Cortex of kidney (tissue), 1 donor: ENCODE results near the gene SRP54.
"Not testable (repeated sequence)": the region's sequence is repeated elsewhere in the genome, so short reads cannot be mapped to it uniquely, and the experiment has no call there.

Source experiments
- DNase-seq: peaks from one replicate; lab custom pipeline; 2025; lab: John Stamatoyannopoulos, UW

The SRP54 gene

GRCh38 chr14:34983786-34984185 is 994 bp downstream of the SRP54 start:
- DNase-seq = no peak

GRCh38 chr14:34985740-34986139 is 2.9 kb downstream of the SRP54 start:
- DNase-seq = no peak

DNA sequence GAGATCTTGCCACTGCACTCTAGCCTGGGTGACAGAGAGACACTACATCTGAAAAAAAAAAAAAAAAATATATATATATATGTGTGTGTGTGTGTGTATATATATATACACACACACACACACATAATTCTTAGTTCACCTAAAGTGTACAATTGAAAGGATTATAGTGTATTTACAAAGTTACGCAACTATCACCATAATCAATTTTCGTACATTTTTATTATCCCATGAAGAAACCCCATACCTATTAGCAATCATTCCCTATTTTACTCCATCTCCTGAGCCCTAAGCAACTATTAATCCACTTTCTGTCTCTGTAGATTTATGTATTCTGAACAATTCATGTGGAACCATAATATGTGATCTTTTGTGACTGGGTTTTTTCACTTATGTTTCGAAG is 4.4 kb downstream of the SRP54 start:
- DNase-seq = no peak

- no peak for DNase-seq
Observed at GRCh38 chr14:34989762-34990161, 7.0 kb downstream of the SRP54 start.

- no peak for DNase-seq
Observed at GRCh38 chr14:34993426-34993825, 10.6 kb downstream of the SRP54 start.

DNA sequence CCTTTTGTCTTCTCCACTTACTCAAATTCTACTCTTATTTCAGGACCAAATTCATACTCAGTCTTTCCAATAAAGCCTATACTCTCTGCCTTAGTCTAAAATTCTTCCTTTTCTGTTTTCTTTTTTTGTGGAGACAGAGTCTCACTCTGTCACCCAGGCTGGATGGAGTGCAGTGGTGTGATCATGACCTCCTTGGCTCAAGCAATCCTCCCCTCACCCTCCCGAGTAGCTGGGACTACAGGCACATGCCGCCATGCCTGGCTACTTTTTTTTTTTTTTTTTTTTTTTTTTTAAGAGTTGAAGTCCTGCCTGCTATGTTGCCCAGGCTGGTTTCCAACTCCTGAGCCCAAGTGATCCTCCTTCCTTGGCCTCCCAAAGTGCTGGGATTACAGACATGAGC is 11.9 kb downstream of the SRP54 start:
- no peak for DNase-seq

GRCh38 chr14:34997762-34998161 is 15.0 kb downstream of the SRP54 start:
- no peak for DNase-seq

DNA sequence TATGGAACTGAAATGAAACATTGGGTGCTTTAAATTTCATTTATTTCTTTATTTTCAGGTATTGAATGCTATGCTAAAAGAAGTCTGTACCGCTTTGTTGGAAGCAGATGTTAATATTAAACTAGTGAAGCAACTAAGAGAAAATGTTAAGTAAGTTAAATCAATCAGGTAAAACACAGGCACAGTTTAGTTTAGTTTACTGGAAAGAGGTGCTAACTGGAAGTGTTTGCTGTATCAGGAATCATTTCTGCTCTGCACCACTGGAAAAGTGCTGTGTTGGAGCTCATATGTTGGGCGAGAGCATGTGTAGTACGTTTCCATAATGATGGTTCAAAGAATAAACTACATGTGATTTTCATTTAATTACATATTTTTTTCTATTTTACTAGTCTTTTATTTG is 16.7 kb downstream of the SRP54 start:
- no peak for DNase-seq

- DNase-seq = no peak
Observed at GRCh38 chr14:35001621-35002020, 18.8 kb downstream of the SRP54 start.

GRCh38 chr14:35004839-35005238 is 22.0 kb downstream of the SRP54 start:
- no peak for DNase-seq

- no peak for DNase-seq
Observed at GRCh38 chr14:35016568-35016967, 33.8 kb downstream of the SRP54 start.

GRCh38 chr14:35020713-35021112 is 37.9 kb downstream of the SRP54 start:
- DNase-seq = no peak

DNA sequence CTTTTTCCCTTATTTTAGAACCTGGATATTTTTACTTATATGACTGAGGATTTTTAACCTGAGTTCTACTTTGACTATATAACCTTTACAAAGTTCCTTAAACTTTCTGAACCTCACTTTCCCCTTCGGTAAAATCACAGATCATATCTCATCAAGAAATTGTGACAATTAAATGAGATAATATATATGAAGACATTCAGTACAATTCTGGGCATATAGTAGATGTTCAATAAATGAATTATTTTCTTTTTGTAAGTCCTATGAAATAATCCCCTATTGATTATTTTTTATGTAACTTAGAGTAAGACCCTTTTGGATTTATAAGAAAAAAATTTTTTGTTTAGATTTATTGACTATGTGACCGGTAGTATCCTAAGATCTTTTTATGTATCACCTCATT is 45.6 kb downstream of the SRP54 start:
- no peak for DNase-seq

DNA sequence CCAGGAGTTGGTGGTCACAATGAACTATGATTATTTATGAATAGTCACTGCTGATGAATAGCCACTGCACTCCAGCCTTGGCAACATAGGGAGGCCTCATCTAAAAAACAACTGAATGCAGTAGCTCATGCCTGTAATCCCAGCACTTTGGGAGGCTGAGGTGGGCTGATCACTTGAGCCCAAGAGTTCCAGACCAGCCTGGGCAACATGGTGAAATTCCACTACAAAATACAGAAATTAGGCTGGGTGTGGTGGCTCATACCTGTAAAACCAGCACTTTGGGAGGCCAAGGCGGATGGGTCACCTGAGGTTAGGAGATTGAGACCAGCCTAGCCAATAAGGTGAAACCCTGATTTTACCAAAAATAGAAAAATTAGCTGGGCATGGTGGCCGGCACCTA is 49.8 kb downstream of the SRP54 start:
- no peak for DNase-seq

DNA sequence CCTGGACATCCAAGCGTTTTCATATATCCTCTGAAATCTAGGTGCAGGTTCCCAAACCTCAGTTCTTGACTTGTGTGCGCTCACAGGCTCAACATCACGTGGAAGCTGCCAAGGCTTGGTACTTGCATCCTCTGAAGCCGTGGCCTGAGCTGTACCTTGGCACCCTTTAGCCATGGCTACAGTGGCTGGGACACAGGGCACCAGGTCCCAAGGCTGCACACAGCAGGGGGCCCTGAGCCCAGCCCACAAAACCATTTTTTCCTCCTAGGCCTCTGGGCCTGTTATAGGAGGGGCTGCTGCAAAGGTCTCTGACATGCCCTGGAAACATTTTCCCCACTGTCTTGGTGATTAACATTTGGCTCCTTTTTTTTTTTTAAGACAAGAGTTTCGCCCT is 51.6 kb downstream of the SRP54 start:
- no peak for DNase-seq

GRCh38 chr14:35034944-35035554 is 52.3 kb downstream of the SRP54 start:
- DNase-seq = not testable (repeated sequence)

- not testable (repeated sequence) for DNase-seq
Observed at GRCh38 chr14:35038312-35038711, 55.5 kb downstream of the SRP54 start.

DNA sequence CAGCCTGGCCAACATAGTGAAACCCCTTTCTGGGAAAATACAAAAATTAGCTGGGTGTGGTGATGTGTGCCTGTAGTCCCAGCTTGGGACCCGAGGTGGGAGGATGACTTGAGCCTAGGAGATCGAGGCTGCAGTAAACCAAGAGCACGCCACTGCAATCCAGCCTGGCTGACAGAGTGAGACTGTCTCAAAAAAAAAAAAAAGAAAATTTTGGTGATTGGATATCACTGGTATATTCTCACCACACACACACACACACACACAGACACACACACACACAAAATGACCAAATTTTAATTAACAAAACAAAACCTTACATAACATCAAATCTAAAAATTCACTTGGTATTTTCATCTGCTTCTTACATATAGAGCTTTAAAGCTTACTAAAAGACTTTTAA is 59.8 kb downstream of the SRP54 start:
- no peak for DNase-seq

- no peak for DNase-seq
Observed at GRCh38 chr14:35043046-35043445, 60.3 kb downstream of the SRP54 start.

DNA sequence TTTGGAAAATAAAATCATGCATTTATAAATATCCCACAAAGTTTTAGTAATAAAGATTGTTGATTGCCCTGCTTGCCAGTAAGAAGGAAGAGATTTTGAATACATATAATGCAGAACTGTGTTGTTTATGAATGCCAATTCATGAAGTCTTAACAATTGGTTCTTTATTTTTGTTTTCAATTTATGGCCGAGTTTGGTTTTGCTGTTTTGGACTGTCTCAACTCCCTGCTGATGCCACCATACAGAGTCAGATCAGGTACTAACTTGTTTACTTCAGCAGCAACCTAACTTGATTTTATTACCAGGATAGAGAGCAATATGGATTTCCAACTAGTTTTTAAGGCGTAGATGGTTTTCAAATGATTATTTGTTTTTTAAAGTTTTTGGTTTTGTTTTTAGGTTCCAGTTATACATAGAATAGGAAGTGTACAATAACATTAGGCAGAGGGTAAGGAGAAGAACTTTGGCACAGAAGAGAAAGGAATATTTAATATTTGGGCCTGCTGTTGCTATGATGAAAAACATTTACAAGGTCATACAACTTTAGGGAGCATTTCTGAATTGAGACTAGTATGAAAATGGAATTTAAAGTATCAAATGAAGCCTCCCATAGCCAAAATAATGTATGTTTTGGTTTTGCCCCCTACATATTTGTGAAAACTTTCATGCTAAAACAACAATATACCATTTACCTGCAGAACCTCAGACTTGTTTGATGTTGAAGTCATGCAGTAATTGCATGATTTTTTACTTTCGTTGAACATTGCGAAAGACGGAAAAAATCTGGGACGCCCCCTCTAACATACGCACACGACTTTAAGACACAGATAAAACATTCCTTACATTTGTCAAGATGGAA is 62.4 kb downstream of the SRP54 start:
- no peak for DNase-seq

DNA sequence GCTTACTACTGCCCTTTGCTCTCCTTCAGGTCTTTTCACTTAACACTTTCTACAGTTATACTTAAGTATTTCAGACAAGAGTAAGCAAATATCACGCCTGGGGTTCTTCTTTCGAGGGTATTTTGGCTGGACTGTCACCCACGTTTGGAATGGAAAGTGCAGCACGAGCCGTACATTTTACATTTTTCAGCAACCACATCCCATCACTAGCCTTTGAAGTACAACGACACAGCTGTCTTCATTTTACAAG is 62.9 kb downstream of the SRP54 start:
- no peak for DNase-seq

DNA sequence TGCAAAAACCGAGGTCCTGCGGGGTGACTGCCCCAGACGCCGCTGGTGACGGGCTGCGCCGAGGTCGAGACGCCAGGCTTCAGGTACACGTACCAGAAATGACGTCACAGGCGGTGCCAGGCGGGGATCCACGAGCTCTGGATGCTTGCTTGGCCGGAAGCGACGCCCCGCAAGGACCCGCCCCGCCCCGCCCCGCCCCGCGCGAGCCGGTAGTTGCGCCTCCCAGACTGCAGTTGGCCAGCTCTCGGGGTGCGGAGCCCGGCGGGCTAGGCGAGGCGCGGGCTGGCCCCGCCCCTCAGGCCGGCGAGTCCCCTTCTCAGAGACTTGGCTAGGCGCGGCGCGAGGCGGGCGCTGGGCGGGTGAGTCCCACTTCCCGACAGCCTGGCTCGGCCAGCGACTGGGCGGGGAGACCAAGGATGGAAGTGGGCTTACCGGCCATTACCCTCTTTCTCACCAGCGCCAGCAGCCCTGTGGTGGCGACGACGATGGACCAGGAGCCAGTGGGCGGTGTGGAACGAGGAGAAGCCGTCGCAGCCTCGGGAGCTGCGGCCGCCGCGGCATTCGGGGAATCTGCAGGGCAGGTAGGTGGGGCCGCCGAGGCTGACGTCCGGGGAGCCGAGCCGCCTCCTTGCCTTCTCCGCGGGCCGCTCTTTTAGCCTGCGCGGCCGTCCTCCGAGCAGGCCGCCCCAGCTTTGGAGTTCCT is 63.4 kb downstream of the SRP54 start, which contains the start of gene FAM177A1:
Gene FAM177A1, plus strand, starts transcription at position 225 of the 703 bp plus-strand sequence. Its CDS starts 192 bp downstream, at position 417.
- DNase-seq = peak; percentile 87
